ENCODE measurements around the gene SEMA3A.

The SEMA3A gene

GRCh38 chr7:83936056-83936708, 258.4 kb downstream of the SEMA3A start:
- H3K36me3 Mint-ChIP-seq, result no peaks in the 10 kb centered on the region
- no peaks in the 10 kb centered on the region for H3K9me3 Mint-ChIP-seq
- H3K27ac Mint-ChIP-seq, result no peak overlapping the region
- peak in 1 of 2 donors; percentile 6 for DNase-seq (ENCODE audit: low spot score in 2 of 2)
- H3K27me3 Mint-ChIP-seq, result no peaks in the 10 kb centered on the region
- H3K4me3 Mint-ChIP-seq, result no peak overlapping the region
- H3K4me1 Mint-ChIP-seq, result no peaks in the 10 kb centered on the region
- no peak for ATAC-seq (ENCODE audit: low read depth)

- no peaks in the 10 kb centered on the region for H3K27me3 Mint-ChIP-seq
- no peak for DNase-seq (ENCODE audit: low spot score in 2 of 2)
These were observed 260.4 kb downstream of the SEMA3A start for GRCh38 chr7:83934118-83934734.

GRCh38 chr7:83931968-83932367, 262.6 kb downstream of the SEMA3A start:
- Mint-ChIP-seq H3K9me3 (no peaks in the 10 kb centered on the region), H3K27ac (no peak overlapping the region), H3K4me1 (no peaks in the 10 kb centered on the region), H3K4me3 (no peak overlapping the region), H3K36me3 (no peaks in the 10 kb centered on the region), H3K27me3 (no peaks in the 10 kb centered on the region)
- ATAC-seq (ENCODE audit: low read depth), result no peak
- no peak for DNase-seq (ENCODE audit: low spot score in 2 of 2)

More at GRCh38 chr7:83934118-83934734, 260.4 kb downstream of the SEMA3A start:
- Mint-ChIP-seq H3K4me1 (no peaks in the 10 kb centered on the region), H3K4me3 (no peak overlapping the region), H3K9me3 (no peaks in the 10 kb centered on the region), H3K36me3 (no peaks in the 10 kb centered on the region), H3K27ac (no peak overlapping the region)
- no peak for ATAC-seq (ENCODE audit: low read depth)

GRCh38 chr7:83930262-83930661, 264.3 kb downstream of the SEMA3A start:
- H3K36me3 Mint-ChIP-seq, result no peaks in the 10 kb centered on the region
- H3K4me3 Mint-ChIP-seq, result no peak overlapping the region
- DNase-seq (ENCODE audit: low spot score in 2 of 2), result no peak
- H3K27ac Mint-ChIP-seq, result no peak overlapping the region
- no peaks in the 10 kb centered on the region for H3K9me3 Mint-ChIP-seq
- no peak for ATAC-seq (ENCODE audit: low read depth)
- H3K27me3 Mint-ChIP-seq, result no peaks in the 10 kb centered on the region
- no peaks in the 10 kb centered on the region for H3K4me1 Mint-ChIP-seq

GRCh38 chr7:83925860-83926259, 268.7 kb downstream of the SEMA3A start:
- ATAC-seq (ENCODE audit: low read depth), result no peak
- Mint-ChIP-seq H3K4me1 (no peaks in the 10 kb centered on the region), H3K27me3 (no peaks in the 10 kb centered on the region), H3K4me3 (no peak overlapping the region), H3K9me3 (no peaks in the 10 kb centered on the region), H3K36me3 (no peaks in the 10 kb centered on the region), H3K27ac (no peak overlapping the region)
- no peak for DNase-seq (ENCODE audit: low spot score in 2 of 2)

GRCh38 chr7:83921941-83922607, 272.5 kb downstream of the SEMA3A start:
- Mint-ChIP-seq H3K27me3 (no peaks in the 10 kb centered on the region), H3K27ac (no peak overlapping the region), H3K4me1 (no peaks in the 10 kb centered on the region), H3K4me3 (no peak overlapping the region), H3K9me3 (no peaks in the 10 kb centered on the region), H3K36me3 (no peaks in the 10 kb centered on the region)
- DNase-seq (ENCODE audit: low spot score in 2 of 2) (no peak), ATAC-seq (ENCODE audit: low read depth) (no peak)

GRCh38 chr7:83921271-83921940, 273.2 kb downstream of the SEMA3A start:
- DNase-seq (ENCODE audit: low spot score in 2 of 2) (no peak), ATAC-seq (ENCODE audit: low read depth) (no peak)
- Mint-ChIP-seq H3K36me3 (no peaks in the 10 kb centered on the region), H3K27ac (no peak overlapping the region), H3K9me3 (no peaks in the 10 kb centered on the region), H3K27me3 (no peaks in the 10 kb centered on the region), H3K4me3 (no peak overlapping the region), H3K4me1 (no peaks in the 10 kb centered on the region)

- no peaks in the 10 kb centered on the region for H3K27me3 Mint-ChIP-seq
- H3K36me3 Mint-ChIP-seq, result no peaks in the 10 kb centered on the region
- peaks cover 2% of the 10 kb centered on the region for H3K9me3 Mint-ChIP-seq
- no peak overlapping the region for H3K27ac Mint-ChIP-seq
- no peak for ATAC-seq (ENCODE audit: low read depth)
- H3K4me3 Mint-ChIP-seq, result no peak overlapping the region
- no peak for DNase-seq (ENCODE audit: low spot score in 2 of 2)
- no peaks in the 10 kb centered on the region for H3K4me1 Mint-ChIP-seq
These were observed 276.4 kb downstream of the SEMA3A start for GRCh38 chr7:83918142-83918541.

GRCh38 chr7:83913174-83913573, 281.4 kb downstream of the SEMA3A start:
- Mint-ChIP-seq H3K27ac (no peak overlapping the region), H3K36me3 (no peaks in the 10 kb centered on the region), H3K4me1 (no peaks in the 10 kb centered on the region), H3K27me3 (no peaks in the 10 kb centered on the region), H3K4me3 (no peak overlapping the region), H3K9me3 (peaks cover 4% of the 10 kb centered on the region)
- ATAC-seq (ENCODE audit: low read depth), result no peak
- DNase-seq (ENCODE audit: low spot score in 2 of 2), result no peak

GRCh38 chr7:83908526-83908925, 286.1 kb downstream of the SEMA3A start:
- H3K27ac Mint-ChIP-seq, result no peak overlapping the region
- ATAC-seq (ENCODE audit: low read depth), result no peak

More at GRCh38 chr7:83908526-83908925, 286.1 kb downstream of the SEMA3A start:
- Mint-ChIP-seq H3K36me3 (no peaks in the 10 kb centered on the region), H3K4me3 (no peak overlapping the region), H3K9me3 (peaks cover 4% of the 10 kb centered on the region), H3K27me3 (no peaks in the 10 kb centered on the region), H3K4me1 (no peaks in the 10 kb centered on the region)
- DNase-seq (ENCODE audit: low spot score in 2 of 2), result no peak

Measured in memory B cell (primary cell).